H9 (cell line): ENCODE measurements around the gene MAPK8IP2. TPM values are rescaled to one million over a fixed set of nuclear protein-coding genes. Genes with fewer than 3 reads are reported as not detected.
"Not testable (repeated sequence)": the region's sequence is repeated elsewhere in the genome, so short reads cannot be mapped to it uniquely, and the experiment has no call there.

Experiments
- DNase-seq: peaks from one replicate; pipeline ENCODE4 v3.0.0-alpha.2; 2017
- H2AFZ ChIP-seq: one replicate; pipeline ENCODE4 v1.6.1; 2013; ENCODE audit warnings: mild to moderate bottlenecking, low read length, control low read depth, moderate library complexity
- H2AK5ac ChIP-seq: 2 replicates; pipeline ENCODE4 v1.6.1; 2013; ENCODE audit warnings: low read length, control low read depth, mixed read lengths; ENCODE audit not compliant: insufficient read length
- H2BK120ac ChIP-seq: one replicate; pipeline ENCODE4 v1.6.1; 2013; ENCODE audit warnings: low read depth, mild to moderate bottlenecking, low read length, control low read depth, inconsistent platforms; ENCODE audit not compliant: poor library complexity, severe bottlenecking
- H2BK12ac ChIP-seq: 2 replicates; pipeline ENCODE4 v1.6.1; 2013; ENCODE audit warnings: low read length, control low read depth, mixed read lengths, low read depth; ENCODE audit not compliant: insufficient read length
- H2BK15ac ChIP-seq: 2 replicates; pipeline ENCODE4 v1.6.1; 2013; ENCODE audit warnings: low read depth, low read length, control low read depth
- H2BK20ac ChIP-seq: one replicate; pipeline ENCODE4 v1.6.1; 2013; ENCODE audit warnings: low read depth, mild to moderate bottlenecking, low read length, control low read depth, inconsistent platforms; ENCODE audit not compliant: poor library complexity, severe bottlenecking
- H2BK5ac ChIP-seq: 2 replicates; pipeline ENCODE4 v1.6.1; 2013; ENCODE audit warnings: low read length, control low read depth, mixed read lengths; ENCODE audit not compliant: insufficient read length
- H3K14ac ChIP-seq: 2 replicates; pipeline ENCODE4 v1.6.1; 2013; ENCODE audit warnings: low read length, control low read depth; ENCODE audit not compliant: insufficient read depth
- H3K18ac ChIP-seq: 2 replicates; pipeline ENCODE4 v1.6.1; 2013; ENCODE audit warnings: low read depth, mild to moderate bottlenecking, mixed read lengths, low read length, control low read depth; ENCODE audit not compliant: insufficient read length
- H3K23ac ChIP-seq: 2 replicates; pipeline ENCODE4 v1.6.1; 2013; ENCODE audit warnings: low read length, control low read depth, mixed read lengths, low read depth; ENCODE audit not compliant: insufficient read length
- H3K23me2 ChIP-seq: 2 replicates; pipeline ENCODE4 v1.6.1; 2013; ENCODE audit warnings: low read depth, mild to moderate bottlenecking, mixed read lengths, low read length, control low read depth; ENCODE audit not compliant: insufficient read length, poor library complexity, severe bottlenecking
- H3K27ac ChIP-seq: 2 replicates; pipeline ENCODE4 v1.5.1; 2013; ENCODE audit warnings: low read length, control low read depth, mixed read lengths, low read depth; ENCODE audit not compliant: insufficient read length
- H3K27me3 ChIP-seq: 2 replicates; pipeline ENCODE4 v1.6.1; 2013; ENCODE audit warnings: low read length, control low read depth, inconsistent platforms; ENCODE audit not compliant: insufficient read depth
- H3K4ac ChIP-seq: 2 replicates; pipeline ENCODE4 v1.6.1; 2013; ENCODE audit warnings: low read depth, mild to moderate bottlenecking, control low read depth, inconsistent platforms, low read length, moderate library complexity
- H3K4me1 ChIP-seq: 2 replicates; pipeline ENCODE4 v1.6.1; 2013; ENCODE audit warnings: low read length, control low read depth, inconsistent platforms; ENCODE audit not compliant: insufficient read depth
- H3K4me2 ChIP-seq: 2 replicates; pipeline ENCODE4 v1.6.1; 2013; ENCODE audit warnings: low read length, control low read depth, mixed read lengths; ENCODE audit not compliant: insufficient read length, insufficient read depth
- H3K56ac ChIP-seq: 2 replicates; pipeline ENCODE4 v1.6.1; 2013; ENCODE audit warnings: low read depth, mild to moderate bottlenecking, mixed read lengths, low read length, control low read depth; ENCODE audit not compliant: insufficient read length
- H3K79me1 ChIP-seq: 2 replicates; pipeline ENCODE4 v1.6.1; 2013; ENCODE audit warnings: low read depth, mild to moderate bottlenecking, moderate library complexity, low read length, control low read depth, inconsistent platforms; ENCODE audit not compliant: insufficient read depth, poor library complexity, severe bottlenecking
- H3K79me2 ChIP-seq: 2 replicates; pipeline ENCODE4 v1.6.1; 2013; ENCODE audit warnings: low read length, control low read depth, inconsistent platforms; ENCODE audit not compliant: insufficient read depth
- H3K9ac ChIP-seq: 2 replicates; pipeline ENCODE4 v1.6.1; 2013; ENCODE audit warnings: low read length, control low read depth, mixed read lengths; ENCODE audit not compliant: insufficient read length; ENCODE audit errors: extremely low read depth
- H3K9me3 ChIP-seq: one replicate; pipeline ENCODE4 v1.6.1; 2013; ENCODE audit warnings: low read depth, low read length, inconsistent platforms; ENCODE audit not compliant: control insufficient read depth
- H3T11ph ChIP-seq: one replicate; pipeline ENCODE4 v1.6.1; 2013; ENCODE audit warnings: mild to moderate bottlenecking, low read length, control low read depth, inconsistent platforms
- H4K20me1 ChIP-seq: one replicate; pipeline ENCODE4 v1.6.1; 2013; ENCODE audit not compliant: control insufficient read depth, insufficient read length, insufficient read depth
- H4K5ac ChIP-seq: 2 replicates; pipeline ENCODE4 v1.6.1; 2013; ENCODE audit warnings: low read depth, mild to moderate bottlenecking, mixed read lengths, low read length, control low read depth; ENCODE audit not compliant: insufficient read length
- H4K8ac ChIP-seq: replicated peaks from 2 replicates; pipeline ENCODE4 v1.6.1; 2013; ENCODE audit warnings: low read length, control low read depth, mixed read lengths, low read depth; ENCODE audit not compliant: insufficient read length
- H4K91ac ChIP-seq: 2 replicates; pipeline ENCODE4 v1.6.1; 2013; ENCODE audit warnings: low read depth, mild to moderate bottlenecking, moderate library complexity, mixed read lengths, low read length, control low read depth; ENCODE audit not compliant: insufficient read length
- H3K27ac Mint-ChIP-seq, 3 experiments: 2 replicates in 2 of 3; 3 replicates in 1 of 3; pipeline ENCODE4 v1.8.0; 2020 to 2021; ENCODE audit warnings: mixed read lengths in 3 of 3, mild to moderate bottlenecking in 1 of 3, moderate library complexity in 1 of 3
- H3K27me3 Mint-ChIP-seq: 2 replicates; pipeline ENCODE4 v1.8.0; 2021; ENCODE audit warnings: low read depth, mild to moderate bottlenecking, moderate library complexity, mixed read lengths
- H3K36me3 Mint-ChIP-seq, 3 experiments: 2 replicates in 2 of 3; 3 replicates in 1 of 3; pipeline ENCODE4 v1.8.0; 2020 to 2021; ENCODE audit warnings: low read depth in 3 of 3, mixed read lengths in 3 of 3; ENCODE audit not compliant: insufficient read depth in 1 of 3
- H3K4me1 Mint-ChIP-seq, 2 experiments: 2 replicates each; pipeline ENCODE4 v1.8.0; 2020; ENCODE audit warnings: mixed read lengths in 2 of 2
- H3K4me3 Mint-ChIP-seq, 2 experiments: 2 replicates in 1 of 2; 3 replicates in 1 of 2; pipeline ENCODE4 v1.8.0; 2020 to 2021; ENCODE audit warnings: mild to moderate bottlenecking in 2 of 2, mixed read lengths in 2 of 2, moderate library complexity in 1 of 2
- H3K9me3 Mint-ChIP-seq, 2 experiments: 2 replicates in 1 of 2; 3 replicates in 1 of 2; pipeline ENCODE4 v1.8.0; 2020; ENCODE audit warnings: mild to moderate bottlenecking in 2 of 2, mixed read lengths in 2 of 2, moderate library complexity in 1 of 2
- CTCF ChIP-seq: fragments of 200-600 bp; sonication (generic); conservative IDR thresholded peaks from 3 replicates; pipeline ENCODE4 v1.8.0; 2021; ENCODE audit warnings: antibody characterized with exemption, mild to moderate bottlenecking
- WGBS: extraction: QIAGEN DNeasy Blood & Tissue Kit; methylation state at CpG from one replicate; pipeline ENCODE4 v1.1.7; 2013; ENCODE audit warnings: missing lambda C conversion rate, low lambda C conversion rate, mixed read lengths; ENCODE audit not compliant: insufficient read length; ENCODE audit errors: extremely low coverage; 5-methylcytosine and 5-hydroxymethylcytosine counted together
- total RNA-seq: library from RNA; stranded (reverse); gene quantifications from 2 replicates; pipeline ENCODE4 v1.2.1, GENCODE V29; 2021

The MAPK8IP2 gene
- total RNA-seq, 1 experiment from 2014 or later, result 5.7 TPM

- WGBS, result no CpG with 5 or more reads among the region's 22 CpGs
- peaks cover 31% of the 10 kb centered on the region for H3K27me3 Mint-ChIP-seq
Measured at GRCh38 chr22:50613291-50613981, 12.8 kb downstream of the MAPK8IP2 start.

GRCh38 chr22:50614296-50614695 is 13.7 kb downstream of the MAPK8IP2 start:
- not testable (repeated sequence) for H2BK15ac ChIP-seq, H2BK120ac ChIP-seq, H2BK20ac ChIP-seq, H3K27ac ChIP-seq, H3K9me3 ChIP-seq, H3K27me3 ChIP-seq, H3K18ac ChIP-seq, H3K56ac ChIP-seq, H3K27ac Mint-ChIP-seq, H3T11ph ChIP-seq, H4K20me1 ChIP-seq, H3K4me1 ChIP-seq, H3K23me2 ChIP-seq, H2BK5ac ChIP-seq, H3K9ac ChIP-seq, H3K4ac ChIP-seq, H3K23ac ChIP-seq, H3K14ac ChIP-seq, H4K5ac ChIP-seq, H4K91ac ChIP-seq, H3K79me1 ChIP-seq, H3K4me3 Mint-ChIP-seq, H4K8ac ChIP-seq, H3K79me2 ChIP-seq, H3K36me3 Mint-ChIP-seq, H3K9me3 Mint-ChIP-seq, H2BK12ac ChIP-seq, H2AFZ ChIP-seq, DNase-seq, H2AK5ac ChIP-seq, H3K4me2 ChIP-seq
- H3K27me3 Mint-ChIP-seq, result peaks cover 32% of the 10 kb centered on the region
- peaks cover 10 to 16% of the 10 kb centered on the region in 2 experiments for H3K4me1 Mint-ChIP-seq
- no CpG with 5 or more reads among the region's 3 CpGs for WGBS

More at GRCh38 chr22:50613291-50613981, 12.8 kb downstream of the MAPK8IP2 start:
- Histone ChIP-seq H3K79me2 (no peaks in the 10 kb centered on the region), H4K20me1 (no peaks in the 10 kb centered on the region), H2BK5ac (no peak overlapping the region), H3K79me1 (no peaks in the 10 kb centered on the region), H2BK20ac (no peak overlapping the region), H4K5ac (no peak overlapping the region), H3K4ac (no peak overlapping the region), H3K14ac (no peak overlapping the region; the same call in 1 of the 2 replicates), H2AK5ac (no peak overlapping the region), H2BK15ac (no peak overlapping the region), H3K18ac (no peak overlapping the region), H4K8ac (no peak overlapping the region), H3K23ac (no peak overlapping the region), H3K56ac (no peak overlapping the region), H2AFZ (no peak overlapping the region), H3K4me2 (no peak overlapping the region), H4K91ac (no peak overlapping the region), H2BK12ac (no peak overlapping the region), H3K27me3 (no peaks in the 10 kb centered on the region), H2BK120ac (no peak overlapping the region), H3K9ac (no peak overlapping the region), H3T11ph (no peak overlapping the region), H3K9me3 (no peaks in the 10 kb centered on the region), H3K23me2 (peaks cover 5% of the 10 kb centered on the region), H3K4me1 (peaks cover 3% of the 10 kb centered on the region; the same call in 1 of the 2 replicates), H3K27ac (no peak overlapping the region)
- 0 out of 3 replicates have a peak, but pooled peaks have one; percentile 29 for TF ChIP-seq CTCF
- Mint-ChIP-seq H3K9me3 (peaks cover 0 to 3% of the 10 kb centered on the region in 2 experiments; a peak in 1 of 5 replicates), H3K4me3 (peak overlapping the region in 1 of 2 experiments; percentile 4; a peak in 1 of 5 replicates), H3K4me1 (peaks cover 10 to 16% of the 10 kb centered on the region in 2 experiments), H3K36me3 (no peaks in the 10 kb centered on the region; a peak in 2 of 7 replicates), H3K27ac (no peak overlapping the region)
- peak; percentile 74 for DNase-seq
